GM19438 (cell line): Measurements from ENCODE around the gene NEURL2.

Experiments
- ATAC-seq: cut with Tn5 transposase; IDR thresholded peaks from one replicate; pipeline ENCODE4 v1.9.1; 2021; ENCODE audit warnings: low read depth; ENCODE audit not compliant: unreplicated experiment

NEURL2 gene

GRCh38 chr20:45848969-45849582 lies 41.9 kb downstream of the NEURL2 start:
- no peak for ATAC-seq

GRCh38 chr20:45848421-45848820 lies 42.6 kb downstream of the NEURL2 start:
- ATAC-seq, result no peak

GRCh38 chr20:45845452-45845851 lies 45.6 kb downstream of the NEURL2 start:
- ATAC-seq, result no peak

GRCh38 chr20:45843506-45843905 lies 47.5 kb downstream of the NEURL2 start:
- ATAC-seq, result no peak

GRCh38 chr20:45842169-45842812 lies 48.7 kb downstream of the NEURL2 start:
- no peak for ATAC-seq

GRCh38 chr20:45841407-45842129 lies 49.4 kb downstream of the NEURL2 start:
- ATAC-seq, result no peak

GRCh38 chr20:45840700-45841198 lies 50.3 kb downstream of the NEURL2 start:
- ATAC-seq, result no peak
